Measurements from ENCODE around the gene ZNF561. TPM values are rescaled to one million over a fixed set of nuclear protein-coding genes. Genes with fewer than 3 reads are reported as not detected.
"Not testable (repeated sequence)": the region's sequence is repeated elsewhere in the genome, so short reads cannot be mapped to it uniquely, and the experiment has no call there.

The ZNF561 gene
- total and polyA plus RNA-seq, 9 of the 15 experiments (the other 6 are each of a cell fraction or from before 2014, with no cell fraction given), result 13.9 to 34.9 (median 23.6) TPM

GRCh38 chr19:9653066-9653555, 32.1 kb upstream of the ZNF561 start:
- intact Hi-C loops (cut with micrococcal nuclease); H2AFZ ChIP-seq (ENCODE audit: low read depth, low read length); ATAC-seq; CTCF ChIA-PET (ENCODE audit: low intra/inter-chr PET ratio); H3K27me3 ChIP-seq (ENCODE audit: control insufficient read depth in 2 of 2, insufficient read depth in 2 of 2, low read length in 2 of 2); H4K20me1 ChIP-seq (replicated peaks; ENCODE audit: control insufficient read depth, insufficient read depth, low read length); DNase-seq (ENCODE audit: extremely low read depth in 1 of 4, low spot score in 3 of 4); H3K27ac ChIP-seq (ENCODE audit: extremely low read depth, low read depth, low read length); H3K9me1 ChIP-seq (ENCODE audit: control insufficient read depth, insufficient read depth, low read length); in situ Hi-C loops (cut with MboI); H3K4me2 ChIP-seq (ENCODE audit: insufficient read depth, low read length); FAIRE-seq; POLR2A ChIA-PET; H3K4me3 ChIP-seq; H3K9ac ChIP-seq (ENCODE audit: insufficient read depth in 1 of 2, low read depth in 2 of 2, low read length in 2 of 2); H3K4me1 ChIP-seq (replicated peaks in 1 of 2; ENCODE audit: control insufficient read depth in 2 of 2, insufficient read depth in 2 of 2, low read length in 2 of 2); H3K9me3 ChIP-seq (replicated peaks; ENCODE audit: control insufficient read depth, insufficient read depth, low read depth, low read length); TF ChIP-seq TEAD4 (CRISPR knock-in tag; IDR thresholded peaks at IDR 0.05; ENCODE audit: borderline replicate concordance): not testable (repeated sequence)
- 0 out of 4 replicates have a peak, but pooled peaks of 1 of the 2 experiments have one; percentile 19 for TF ChIP-seq TEAD1 (CRISPR knock-in tag; IDR thresholded peaks at IDR 0.05)
- TF ChIP-seq TEAD4 (IDR thresholded peaks at IDR 0.05; ENCODE audit: low read length), result 0 out of 2 replicates have a peak, but pooled peaks have one; percentile 6
- TF ChIP-seq ZNF75A (CRISPR knock-in tag; IDR thresholded peaks at IDR 0.05), result peak; percentile 97
- peak; percentile 72; the same call in 1 of the 2 replicates for TF ChIP-seq TRIM28 (IDR thresholded peaks at IDR 0.05)
- peak; percentile 45 for TF ChIP-seq ZNF280A (IDR thresholded peaks at IDR 0.05; ENCODE audit: low read depth, partially characterized antibody)
- peak in 1 of 2 experiments; percentile 60; a peak in 2 of 3 replicates for TF ChIP-seq CBX3 (IDR thresholded peaks at IDR 0.05; ENCODE audit: borderline replicate concordance in 1 of 2, low read length in 2 of 2)
- BruUV-seq (replicated peaks), result TSS peak; percentile 10
- Histone ChIP-seq H3K36me3 (ENCODE audit: control insufficient read depth, insufficient read depth, low read length) (peaks cover 86% of the 10 kb centered on the region), H3K79me2 (ENCODE audit: control insufficient read depth, insufficient read depth, low read length) (peaks cover 50% of the 10 kb centered on the region)
- WGBS (ENCODE audit: insufficient coverage, low coverage, missing lambda C conversion rate), result 98% methylated on average over 4 of the region's 5 CpGs

GRCh38 chr19:9651464-9651863, 30.4 kb upstream of the ZNF561 start:
- CTCF ChIA-PET (ENCODE audit: low intra/inter-chr PET ratio); intact Hi-C loops (cut with micrococcal nuclease); H3K4me1 ChIP-seq (replicated peaks in 1 of 2; ENCODE audit: control insufficient read depth in 2 of 2, insufficient read depth in 2 of 2, low read length in 2 of 2); H3K9me3 ChIP-seq (replicated peaks; ENCODE audit: control insufficient read depth, insufficient read depth, low read depth, low read length); H3K4me3 ChIP-seq; H3K4me2 ChIP-seq (ENCODE audit: insufficient read depth, low read length); H2AFZ ChIP-seq (ENCODE audit: low read depth, low read length); H3K9ac ChIP-seq (ENCODE audit: insufficient read depth in 1 of 2, low read depth in 2 of 2, low read length in 2 of 2); BruUV-seq (replicated peaks); H4K20me1 ChIP-seq (replicated peaks; ENCODE audit: control insufficient read depth, insufficient read depth, low read length); H3K27ac ChIP-seq (ENCODE audit: extremely low read depth, low read depth, low read length); DNase-seq (ENCODE audit: extremely low read depth in 1 of 4, low spot score in 3 of 4); FAIRE-seq; H3K9me1 ChIP-seq (ENCODE audit: control insufficient read depth, insufficient read depth, low read length); ATAC-seq; in situ Hi-C loops (cut with MboI); H3K27me3 ChIP-seq (ENCODE audit: control insufficient read depth in 2 of 2, insufficient read depth in 2 of 2, low read length in 2 of 2): not testable (repeated sequence)
- POLR2A ChIA-PET, result interaction anchor here (0.6 kb wide), 1 partner anchor 36 kb away, joined by 3 read pairs; no protein-coding TSS in a partner anchor
- peaks cover 43% of the 10 kb centered on the region for H3K79me2 ChIP-seq (ENCODE audit: control insufficient read depth, insufficient read depth, low read length)
- H3K36me3 ChIP-seq (ENCODE audit: control insufficient read depth, insufficient read depth, low read length), result peaks cover 78% of the 10 kb centered on the region
- 88% methylated on average over 3 of the region's 3 CpGs for WGBS (ENCODE audit: insufficient coverage, low coverage, missing lambda C conversion rate)

Measured in K562 (cell line).